ENCODE data around the gene CECR2. TPM values are rescaled to one million over a fixed set of nuclear protein-coding genes. Genes with fewer than 3 reads are reported as not detected.

CECR2 gene
- total RNA-seq, 3 donors from 2014 or later (not counting 1 experiment from before 2014, with no cell fraction given): 0.02 to 0.45 TPM; not detected in 1

DNA sequence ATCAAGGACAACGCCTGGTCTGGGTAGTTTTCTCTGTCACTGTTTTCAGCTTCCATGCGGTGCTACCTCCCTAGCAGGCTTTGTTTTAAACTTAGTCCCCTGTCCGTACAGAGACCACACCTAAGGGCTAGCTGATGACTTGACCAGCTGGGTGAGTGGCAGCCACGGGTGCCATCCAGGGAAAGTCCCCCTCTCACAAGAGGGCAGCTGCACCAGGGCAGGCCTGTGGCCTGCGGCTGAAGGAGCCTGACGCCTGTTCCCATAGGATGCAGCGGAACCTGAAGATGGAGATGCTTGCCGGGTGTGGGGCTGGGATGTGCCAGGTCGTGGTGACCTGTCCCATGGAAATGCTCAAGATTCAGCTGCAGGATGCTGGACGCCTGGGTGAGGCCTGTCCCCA lies 213.9 kb downstream of the CECR2 start:
- Mint-ChIP-seq H3K4me1 (no peaks in the 10 kb centered on the region), H3K9me3 (no peaks in the 10 kb centered on the region), H3K27me3 (ENCODE audit: low read depth in 2 of 2) (peaks cover 0 to 3% of the 10 kb centered on the region in 2 donors), H3K36me3 (no peaks in the 10 kb centered on the region), H3K27ac (no peak overlapping the region), H3K4me3 (no peak overlapping the region)
- H3K36me3 ChIP-seq (ENCODE audit: control insufficient read depth, insufficient read depth, low read length): no peaks in the 10 kb centered on the region
- TF ChIP-seq, protein P1, sequence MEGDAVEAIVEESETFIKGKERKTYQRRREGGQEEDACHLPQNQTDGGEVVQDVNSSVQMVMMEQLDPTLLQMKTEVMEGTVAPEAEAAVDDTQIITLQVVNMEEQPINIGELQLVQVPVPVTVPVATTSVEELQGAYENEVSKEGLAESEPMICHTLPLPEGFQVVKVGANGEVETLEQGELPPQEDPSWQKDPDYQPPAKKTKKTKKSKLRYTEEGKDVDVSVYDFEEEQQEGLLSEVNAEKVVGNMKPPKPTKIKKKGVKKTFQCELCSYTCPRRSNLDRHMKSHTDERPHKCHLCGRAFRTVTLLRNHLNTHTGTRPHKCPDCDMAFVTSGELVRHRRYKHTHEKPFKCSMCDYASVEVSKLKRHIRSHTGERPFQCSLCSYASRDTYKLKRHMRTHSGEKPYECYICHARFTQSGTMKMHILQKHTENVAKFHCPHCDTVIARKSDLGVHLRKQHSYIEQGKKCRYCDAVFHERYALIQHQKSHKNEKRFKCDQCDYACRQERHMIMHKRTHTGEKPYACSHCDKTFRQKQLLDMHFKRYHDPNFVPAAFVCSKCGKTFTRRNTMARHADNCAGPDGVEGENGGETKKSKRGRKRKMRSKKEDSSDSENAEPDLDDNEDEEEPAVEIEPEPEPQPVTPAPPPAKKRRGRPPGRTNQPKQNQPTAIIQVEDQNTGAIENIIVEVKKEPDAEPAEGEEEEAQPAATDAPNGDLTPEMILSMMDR (IDR thresholded peaks at IDR 0.05): no peak
- H3K4me3 ChIP-seq (ENCODE audit: low read length): no peak overlapping the region
- H3K27ac ChIP-seq (ENCODE audit: low read length): no peak overlapping the region
- 89% methylated on average over 10 of the region's 10 CpGs for WGBS (ENCODE audit: insufficient coverage)
- intact Hi-C loops (cut with micrococcal nuclease): no loop called here
- no peak for ATAC-seq
- no peak for DNase-seq
- no peaks in the 10 kb centered on the region for H3K27me3 ChIP-seq (ENCODE audit: control insufficient read depth, insufficient read depth, low read length)
- H3K9me3 ChIP-seq (ENCODE audit: control insufficient read depth, insufficient read depth, low read length): no peaks in the 10 kb centered on the region
- H3K4me1 ChIP-seq (ENCODE audit: control insufficient read depth, insufficient read depth, low read length): no peaks in the 10 kb centered on the region

DNA sequence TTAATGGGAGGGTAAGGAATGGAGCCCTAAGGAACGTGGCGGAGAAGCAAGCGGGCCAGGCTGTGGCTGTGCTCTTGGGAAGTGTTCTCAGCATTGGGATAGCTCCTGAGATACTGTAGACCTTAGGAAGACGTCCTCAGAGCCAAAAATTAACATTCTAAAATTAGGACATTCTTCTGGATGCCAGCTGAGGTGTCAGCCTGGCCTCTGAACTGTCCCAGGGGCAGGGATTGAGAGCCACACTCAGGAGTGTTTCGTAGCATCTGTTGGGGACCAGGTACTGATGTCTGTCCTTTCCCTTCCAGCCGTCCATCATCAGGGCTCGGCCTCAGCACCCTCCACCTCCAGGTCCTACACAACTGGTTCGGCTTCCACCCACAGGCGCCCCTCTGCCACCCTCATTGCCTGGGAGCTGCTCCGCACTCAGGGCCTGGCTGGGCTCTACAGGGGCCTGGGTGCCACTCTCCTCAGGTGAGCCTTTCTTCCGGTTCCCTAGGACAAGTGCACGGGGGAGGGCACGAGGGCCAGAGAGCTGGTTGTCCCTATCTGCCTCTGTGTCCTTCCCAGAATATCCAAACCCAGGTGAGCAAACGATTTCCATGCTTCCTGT lies 217.7 kb downstream of the CECR2 start:
- WGBS (ENCODE audit: insufficient coverage): 93% methylated on average over 14 of the region's 14 CpGs

DNA sequence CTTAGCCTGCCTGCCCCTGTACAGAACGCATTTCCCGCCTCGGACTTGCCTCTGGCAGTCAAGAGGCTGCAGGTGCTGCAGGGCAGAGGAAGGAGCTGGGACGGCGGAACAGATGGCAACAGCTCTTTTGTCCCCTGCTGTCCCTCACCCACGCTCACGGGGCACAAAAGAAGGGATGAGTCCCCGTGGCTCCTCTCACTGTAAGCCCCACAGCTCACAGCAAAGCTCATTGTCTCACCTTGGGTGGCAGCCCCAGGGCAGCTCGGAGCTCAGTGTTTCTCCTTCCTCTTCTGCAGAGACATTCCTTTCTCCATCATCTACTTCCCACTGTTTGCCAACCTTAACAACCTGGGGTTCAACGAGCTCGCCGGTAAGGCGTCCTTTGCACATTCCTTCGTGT lies 218.4 kb downstream of the CECR2 start:
- Histone ChIP-seq H3K4me3 (ENCODE audit: low read length) (no peak overlapping the region), H3K9me3 (ENCODE audit: control insufficient read depth, insufficient read depth, low read length) (no peaks in the 10 kb centered on the region), H3K36me3 (ENCODE audit: control insufficient read depth, insufficient read depth, low read length) (peaks cover 19% of the 10 kb centered on the region), H3K27me3 (ENCODE audit: control insufficient read depth, insufficient read depth, low read length) (no peaks in the 10 kb centered on the region), H3K27ac (ENCODE audit: low read length) (no peak overlapping the region), H3K4me1 (ENCODE audit: control insufficient read depth, insufficient read depth, low read length) (no peaks in the 10 kb centered on the region)
- intact Hi-C loops (cut with micrococcal nuclease): no loop called here
- Mint-ChIP-seq H3K27me3 (ENCODE audit: low read depth in 2 of 2) (peaks cover 0 to 3% of the 10 kb centered on the region in 2 donors), H3K36me3 (no peaks in the 10 kb centered on the region), H3K4me1 (no peaks in the 10 kb centered on the region), H3K4me3 (no peak overlapping the region), H3K27ac (no peak overlapping the region), H3K9me3 (no peaks in the 10 kb centered on the region)
- 93% methylated on average over 14 of the region's 14 CpGs for WGBS (ENCODE audit: insufficient coverage)
- TF ChIP-seq, protein P1 (IDR thresholded peaks at IDR 0.05): no peak
- no peak for DNase-seq
- ATAC-seq: no peak

More for the DNA sequence above, 217.7 kb downstream of the CECR2 start:
- Mint-ChIP-seq H3K4me1 (no peaks in the 10 kb centered on the region), H3K9me3 (no peaks in the 10 kb centered on the region), H3K36me3 (no peaks in the 10 kb centered on the region), H3K27ac (no peak overlapping the region), H3K27me3 (ENCODE audit: low read depth in 2 of 2) (peaks cover 0 to 3% of the 10 kb centered on the region in 2 donors), H3K4me3 (no peak overlapping the region)
- Histone ChIP-seq H3K4me1 (ENCODE audit: control insufficient read depth, insufficient read depth, low read length) (no peaks in the 10 kb centered on the region), H3K27me3 (ENCODE audit: control insufficient read depth, insufficient read depth, low read length) (no peaks in the 10 kb centered on the region), H3K36me3 (ENCODE audit: control insufficient read depth, insufficient read depth, low read length) (peaks cover 13% of the 10 kb centered on the region), H3K27ac (ENCODE audit: low read length) (no peak overlapping the region), H3K9me3 (ENCODE audit: control insufficient read depth, insufficient read depth, low read length) (no peaks in the 10 kb centered on the region), H3K4me3 (ENCODE audit: low read length) (no peak overlapping the region)
- DNase-seq: no peak
- TF ChIP-seq, protein P1 (IDR thresholded peaks at IDR 0.05): no peak
- intact Hi-C loops (cut with micrococcal nuclease): no loop called here
- ATAC-seq: no peak

DNA sequence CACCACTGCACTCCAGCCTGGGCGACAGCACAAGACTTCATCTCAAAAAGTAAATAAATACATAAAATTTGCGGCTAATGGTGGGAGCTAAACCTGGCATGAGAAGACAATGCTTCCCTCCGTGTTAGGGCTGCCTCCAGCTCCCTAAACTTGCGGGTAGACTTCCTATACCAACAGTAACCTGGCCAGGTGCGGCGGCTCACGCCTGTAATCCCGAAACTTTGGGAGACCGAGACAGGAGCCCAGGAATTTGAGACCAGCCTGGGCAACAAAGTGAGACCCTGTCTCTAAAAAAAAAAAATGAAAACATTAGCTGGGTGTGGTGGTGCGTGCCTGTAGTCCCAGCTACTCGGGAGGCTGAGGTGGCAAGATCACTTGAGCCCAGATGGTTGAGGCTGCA lies 219.3 kb downstream of the CECR2 start:
- intact Hi-C loops (cut with micrococcal nuclease): no loop called here
- no peak for ATAC-seq
- Mint-ChIP-seq H3K36me3 (no peaks in the 10 kb centered on the region), H3K4me1 (no peaks in the 10 kb centered on the region), H3K27ac (no peak overlapping the region), H3K27me3 (ENCODE audit: low read depth in 2 of 2) (peaks cover 0 to 3% of the 10 kb centered on the region in 2 donors), H3K9me3 (no peaks in the 10 kb centered on the region), H3K4me3 (no peak overlapping the region)
- Histone ChIP-seq H3K4me3 (ENCODE audit: low read length) (no peak overlapping the region), H3K4me1 (ENCODE audit: control insufficient read depth, insufficient read depth, low read length) (no peaks in the 10 kb centered on the region), H3K9me3 (ENCODE audit: control insufficient read depth, insufficient read depth, low read length) (no peaks in the 10 kb centered on the region), H3K27ac (ENCODE audit: low read length) (no peak overlapping the region), H3K27me3 (ENCODE audit: control insufficient read depth, insufficient read depth, low read length) (no peaks in the 10 kb centered on the region), H3K36me3 (ENCODE audit: control insufficient read depth, insufficient read depth, low read length) (peaks cover 26% of the 10 kb centered on the region)
- DNase-seq: no peak
- TF ChIP-seq, protein P1 (IDR thresholded peaks at IDR 0.05): no peak
- 97% methylated on average over 11 of the region's 11 CpGs for WGBS (ENCODE audit: insufficient coverage)
